PFSK-1 (cell line): ENCODE data around the gene SAT1.

Source experiments
- FOXP2 ChIP-seq: optimal IDR thresholded peaks from 2 replicates; pipeline ENCODE3; 2011; ENCODE audit warnings: borderline replicate concordance, control low read depth, inconsistent platforms; ENCODE audit not compliant: insufficient read depth; ENCODE audit errors: extremely low read length, extremely low read depth
- POLR2AphosphoS5 ChIP-seq: IDR thresholded peaks from 2 replicates; pipeline ENCODE4 v1.6.1; 2012; ENCODE audit warnings: low read depth, mild to moderate bottlenecking, control low read depth, low read length, moderate library complexity
- REST ChIP-seq, 2 experiments: IDR thresholded peaks; 2 replicates each; pipeline versions ENCODE4 v1.6.1 to v1.8.0; 2011 to 2012; ENCODE audit warnings: low read depth in 2 of 2, low read length in 2 of 2, control low read depth in 1 of 2, inconsistent platforms in 1 of 2, mild to moderate bottlenecking in 1 of 2, moderate library complexity in 1 of 2; ENCODE audit not compliant: insufficient read depth in 1 of 2
- SIN3A ChIP-seq: IDR thresholded peaks from 2 replicates; pipeline ENCODE4 v1.6.1; 2012; ENCODE audit warnings: mild to moderate bottlenecking, low read length, moderate library complexity, borderline replicate concordance; ENCODE audit not compliant: insufficient read depth
- TAF1 ChIP-seq: IDR thresholded peaks from 2 replicates; pipeline ENCODE4 v1.6.1; 2012; ENCODE audit warnings: low read length, control low read depth, borderline replicate concordance; ENCODE audit not compliant: insufficient read depth

SAT1 gene

GRCh38 chrX:23802431-23802830, 19.5 kb downstream of the SAT1 start:
- TF ChIP-seq SIN3A (no peak), FOXP2 (no peak), TAF1 (no peak), REST (IDR thresholded peaks at IDR 0.05; ENCODE audit: insufficient read depth in 1 of 2, low read depth in 2 of 2, low read length in 2 of 2) (no peak), POLR2AphosphoS5 (no peak)

- TF ChIP-seq REST (IDR thresholded peaks at IDR 0.05; ENCODE audit: insufficient read depth in 1 of 2, low read depth in 2 of 2, low read length in 2 of 2) (no peak), TAF1 (no peak), SIN3A (no peak), FOXP2 (no peak), POLR2AphosphoS5 (no peak)
These were observed 21.0 kb downstream of the SAT1 start for GRCh38 chrX:23803931-23804381.

- TF ChIP-seq REST (IDR thresholded peaks at IDR 0.05; ENCODE audit: insufficient read depth in 1 of 2, low read depth in 2 of 2, low read length in 2 of 2) (no peak), POLR2AphosphoS5 (no peak), TAF1 (no peak), FOXP2 (no peak), SIN3A (no peak)
These were observed 21.6 kb downstream of the SAT1 start for GRCh38 chrX:23804578-23804977.

GRCh38 chrX:23805389-23805788, 22.4 kb downstream of the SAT1 start:
- TF ChIP-seq TAF1 (no peak), POLR2AphosphoS5 (no peak), SIN3A (no peak), REST (IDR thresholded peaks at IDR 0.05; ENCODE audit: insufficient read depth in 1 of 2, low read depth in 2 of 2, low read length in 2 of 2) (no peak), FOXP2 (no peak)

- TF ChIP-seq REST (IDR thresholded peaks at IDR 0.05; ENCODE audit: insufficient read depth in 1 of 2, low read depth in 2 of 2, low read length in 2 of 2) (no peak), POLR2AphosphoS5 (no peak), TAF1 (no peak), SIN3A (no peak), FOXP2 (no peak)
These were observed 27.3 kb downstream of the SAT1 start for GRCh38 chrX:23810279-23810678.
